ENCODE results near the gene STOX2.

STOX2 gene

GRCh38 chr4:183986971-183987946 is 82.2 kb downstream of the STOX2 start:
- DNase-seq (ENCODE audit: low spot score) = peak; percentile 79

- DNase-seq (ENCODE audit: low spot score) = peak; percentile 82
These were observed 82.9 kb downstream of the STOX2 start for GRCh38 chr4:183987987-183988392.

GRCh38 chr4:183988874-183989273 is 83.8 kb downstream of the STOX2 start:
- DNase-seq (ENCODE audit: low spot score) = no peak

DNA sequence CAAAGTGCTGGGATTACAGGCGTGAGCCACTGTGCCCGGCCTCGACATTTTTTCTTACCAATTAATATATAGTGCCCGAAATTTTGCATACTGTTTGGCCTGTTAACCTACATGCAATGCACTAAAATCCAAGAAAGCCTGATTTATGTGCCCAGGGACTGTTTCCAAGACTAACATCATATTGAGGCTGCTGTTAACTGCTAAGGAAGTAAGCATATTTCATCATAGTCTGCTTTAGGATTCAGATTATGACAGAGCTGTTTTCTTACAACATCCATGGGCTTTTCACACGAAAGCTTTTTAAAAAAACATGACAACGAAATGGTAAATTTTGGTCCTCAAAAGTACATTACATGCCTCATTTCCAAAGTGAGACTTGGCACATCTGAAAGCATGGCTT is 84.4 kb downstream of the STOX2 start:
- DNase-seq (ENCODE audit: low spot score) = no peak

GRCh38 chr4:183989931-183990330 is 84.8 kb downstream of the STOX2 start:
- DNase-seq (ENCODE audit: low spot score) = no peak

DNA sequence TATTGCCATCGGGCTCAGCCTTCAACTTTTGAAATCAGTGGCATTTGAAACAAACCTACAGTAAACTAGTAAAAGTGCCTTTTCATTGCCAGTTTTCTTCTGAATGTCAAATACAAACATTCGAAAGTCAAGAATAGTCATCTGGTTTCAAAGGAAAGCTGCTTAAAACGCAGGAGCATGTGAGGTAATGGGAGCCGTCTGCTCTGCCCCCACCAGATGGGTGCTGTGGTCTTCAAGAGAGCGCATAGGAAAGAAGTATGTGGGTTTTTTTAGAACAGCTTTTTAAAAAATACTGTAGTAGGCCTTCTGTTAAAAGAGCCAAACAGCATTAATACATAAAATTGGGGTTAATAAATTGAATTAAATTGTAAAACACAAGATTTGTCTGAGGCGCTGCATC is 88.6 kb downstream of the STOX2 start:
- DNase-seq (ENCODE audit: low spot score) = no peak

GRCh38 chr4:183995570-183995969 is 90.5 kb downstream of the STOX2 start:
- DNase-seq (ENCODE audit: low spot score) = no peak

DNA sequence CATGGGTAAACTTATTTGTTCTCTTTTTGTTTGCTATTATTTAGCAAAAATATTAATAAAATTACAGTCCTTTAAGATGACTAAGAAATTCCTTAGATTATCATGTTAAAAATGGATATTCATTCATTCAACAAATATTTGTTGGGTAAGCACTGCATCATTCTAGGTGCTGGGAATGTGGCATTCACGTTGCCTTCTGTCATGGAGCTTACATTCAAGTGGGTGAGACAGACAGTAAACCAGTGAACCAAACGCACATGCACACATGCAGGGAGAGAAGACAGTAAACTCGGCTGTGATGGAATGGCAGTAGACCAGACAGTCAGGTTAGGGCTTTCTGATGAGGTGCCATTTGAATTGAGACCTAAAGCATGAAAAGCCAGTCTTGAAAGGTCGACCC is 91.8 kb downstream of the STOX2 start:
- DNase-seq (ENCODE audit: low spot score) = no peak

DNA sequence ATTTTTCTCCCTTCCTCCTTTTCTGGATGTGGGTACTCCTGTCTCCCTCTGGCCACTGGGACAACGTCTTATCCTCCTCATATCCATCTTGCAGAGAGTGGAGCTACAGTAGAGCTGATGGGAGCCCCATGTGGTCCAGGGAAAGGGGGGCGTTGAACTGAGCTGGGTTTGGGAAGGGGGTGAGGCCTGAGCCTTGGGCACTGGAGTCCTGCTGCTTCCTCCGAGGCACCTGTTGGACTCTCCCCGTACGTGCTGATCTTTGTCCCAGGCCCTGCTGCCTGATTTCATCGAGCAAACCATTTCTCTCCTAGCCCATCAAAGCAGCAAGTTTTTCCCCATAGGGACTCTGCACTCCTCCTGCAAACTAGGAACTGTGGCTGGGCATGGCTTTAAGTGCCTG is 94.3 kb downstream of the STOX2 start:
- no peak for DNase-seq (ENCODE audit: low spot score)

GRCh38 chr4:184000457-184001396 is 95.6 kb downstream of the STOX2 start:
- DNase-seq (ENCODE audit: low spot score) = no peak

- no peak for DNase-seq (ENCODE audit: low spot score)
These were observed 98.3 kb downstream of the STOX2 start for GRCh38 chr4:184003433-184003832.

DNA sequence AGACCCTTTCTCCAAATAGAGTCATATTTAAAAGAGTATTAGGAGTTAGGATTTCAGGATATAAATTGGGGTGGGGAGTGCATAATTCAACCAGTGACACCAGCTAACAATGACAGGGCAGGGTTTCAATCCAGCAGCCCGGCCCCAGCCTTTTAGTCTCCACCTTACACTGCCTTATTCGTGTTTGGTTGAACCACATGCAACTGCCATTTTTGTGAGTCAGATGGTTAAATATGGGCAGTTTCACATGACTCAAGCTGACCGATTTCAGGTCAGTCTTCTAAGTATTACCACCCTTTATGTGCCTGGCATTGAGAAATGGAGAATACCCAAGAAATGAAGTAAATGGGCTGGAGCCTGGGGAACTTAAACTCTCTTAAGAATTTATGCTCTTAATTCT is 102.8 kb downstream of the STOX2 start:
- DNase-seq (ENCODE audit: low spot score) = no peak

GRCh38 chr4:184010696-184011095 is 105.6 kb downstream of the STOX2 start:
- DNase-seq (ENCODE audit: low spot score) = no peak

DNA sequence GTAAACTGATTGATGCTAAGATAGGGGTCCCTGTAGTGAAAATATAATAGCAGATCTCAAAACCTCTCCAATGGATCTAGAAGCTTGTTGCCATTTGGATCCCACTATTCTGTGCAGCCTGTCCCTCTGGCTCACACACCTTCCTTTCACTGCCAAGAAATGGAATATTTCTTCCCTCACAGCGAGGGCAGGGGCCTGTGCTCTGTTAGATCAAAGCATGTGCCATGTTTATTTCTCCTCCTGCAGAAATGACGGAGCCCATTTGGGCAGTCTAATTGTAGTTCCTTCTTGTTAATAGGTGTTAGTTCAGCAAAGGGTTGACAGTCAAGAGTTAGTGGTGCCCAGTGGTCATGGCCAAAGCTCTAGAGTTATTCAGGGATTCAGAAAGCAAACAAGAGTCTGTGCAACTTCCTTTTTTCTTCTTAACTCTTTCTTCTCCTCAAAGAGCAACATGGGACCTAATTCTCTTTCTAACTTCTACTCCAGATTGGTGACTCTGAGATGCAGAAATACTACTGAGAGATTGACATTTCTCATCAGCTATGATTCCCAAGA is 106.8 kb downstream of the STOX2 start:
- DNase-seq (ENCODE audit: low spot score) = no peak

DNA sequence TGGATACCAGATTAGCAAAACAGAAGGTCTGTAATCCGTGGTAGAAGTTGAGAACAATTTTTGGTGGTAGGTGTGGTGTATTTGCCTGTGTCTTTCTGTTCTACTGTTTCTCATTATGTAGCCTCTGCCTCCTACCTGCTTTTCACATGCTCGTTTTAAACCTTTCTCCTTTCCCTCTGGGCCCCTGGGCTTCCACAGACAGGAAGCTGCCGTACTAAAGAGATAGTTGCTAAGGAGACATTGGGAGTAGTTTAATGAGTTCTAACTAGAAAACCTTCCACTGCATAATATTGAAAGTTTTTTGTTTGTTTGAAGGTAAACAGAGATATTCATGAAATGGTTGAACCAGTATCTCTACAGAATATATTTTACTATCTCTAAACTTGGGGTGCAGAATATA is 107.8 kb downstream of the STOX2 start:
- no peak for DNase-seq (ENCODE audit: low spot score)

DNA sequence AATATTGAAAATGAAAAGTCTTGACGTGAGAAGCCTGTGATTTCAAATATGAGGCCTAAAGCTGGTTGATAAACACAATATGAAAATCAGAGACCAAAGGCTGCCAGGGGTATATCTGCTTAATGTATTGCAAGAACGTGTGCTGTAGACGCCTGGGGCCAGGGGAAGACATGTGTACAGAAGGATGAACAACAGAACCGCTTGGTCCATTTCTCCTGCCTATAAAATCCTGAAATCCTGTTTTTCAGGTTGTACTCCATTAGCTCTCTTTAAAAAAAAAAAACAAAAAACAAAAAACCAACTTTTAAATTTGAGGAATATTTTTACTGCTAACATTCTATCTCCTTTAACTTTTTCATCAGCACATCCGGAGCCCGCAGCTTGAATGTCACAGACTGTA is 109.2 kb downstream of the STOX2 start:
- no peak for DNase-seq (ENCODE audit: low spot score)

GRCh38 chr4:184016759-184017668 is 111.9 kb downstream of the STOX2 start:
- DNase-seq (ENCODE audit: low spot score) = no peak

DNA sequence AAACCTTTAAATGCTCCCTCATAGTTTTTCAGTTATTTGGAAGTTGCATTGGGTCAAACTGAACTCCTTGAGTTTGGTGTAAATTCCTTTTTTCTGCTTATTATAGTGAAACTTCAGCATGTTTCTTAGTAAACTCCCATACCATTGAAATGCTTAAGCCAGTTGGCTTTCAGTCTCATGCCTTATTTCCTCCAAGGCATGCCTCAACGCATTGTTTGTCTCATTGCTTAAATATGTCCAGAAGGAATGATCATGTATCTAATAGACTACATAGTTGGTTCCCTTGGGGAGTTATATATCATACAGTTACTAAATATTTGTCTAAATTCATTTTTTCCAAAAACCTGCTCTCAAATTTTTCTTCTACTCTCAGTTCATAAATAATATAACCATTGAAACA is 114.0 kb downstream of the STOX2 start:
- DNase-seq (ENCODE audit: low spot score) = no peak

- DNase-seq (ENCODE audit: low spot score) = no peak
These were observed 114.8 kb downstream of the STOX2 start for GRCh38 chr4:184019667-184020623.

GRCh38 chr4:184021389-184021788 is 116.3 kb downstream of the STOX2 start:
- no peak for DNase-seq (ENCODE audit: low spot score)
